ENCODE measurements around the gene DNAJB11.

- TF ChIP-seq POLR2AphosphoS5 (IDR thresholded peaks at IDR 0.05) (no peak), EP300 (IDR thresholded peaks at IDR 0.05) (no peak), CTCF (IDR thresholded peaks at IDR 0.05) (no peak), POLR2A (IDR thresholded peaks at IDR 0.05) (no peak)
Measured at GRCh38 chr3:186566772-186567071, 3.8 kb upstream of the DNAJB11 start.
